ENCODE results near the gene USP2. TPM values are rescaled to one million over a fixed set of nuclear protein-coding genes. Genes with fewer than 3 reads are reported as not detected.

The USP2 gene
- polyA plus RNA-seq, 3 donors: 0.36 TPM; not detected in 2

DNA sequence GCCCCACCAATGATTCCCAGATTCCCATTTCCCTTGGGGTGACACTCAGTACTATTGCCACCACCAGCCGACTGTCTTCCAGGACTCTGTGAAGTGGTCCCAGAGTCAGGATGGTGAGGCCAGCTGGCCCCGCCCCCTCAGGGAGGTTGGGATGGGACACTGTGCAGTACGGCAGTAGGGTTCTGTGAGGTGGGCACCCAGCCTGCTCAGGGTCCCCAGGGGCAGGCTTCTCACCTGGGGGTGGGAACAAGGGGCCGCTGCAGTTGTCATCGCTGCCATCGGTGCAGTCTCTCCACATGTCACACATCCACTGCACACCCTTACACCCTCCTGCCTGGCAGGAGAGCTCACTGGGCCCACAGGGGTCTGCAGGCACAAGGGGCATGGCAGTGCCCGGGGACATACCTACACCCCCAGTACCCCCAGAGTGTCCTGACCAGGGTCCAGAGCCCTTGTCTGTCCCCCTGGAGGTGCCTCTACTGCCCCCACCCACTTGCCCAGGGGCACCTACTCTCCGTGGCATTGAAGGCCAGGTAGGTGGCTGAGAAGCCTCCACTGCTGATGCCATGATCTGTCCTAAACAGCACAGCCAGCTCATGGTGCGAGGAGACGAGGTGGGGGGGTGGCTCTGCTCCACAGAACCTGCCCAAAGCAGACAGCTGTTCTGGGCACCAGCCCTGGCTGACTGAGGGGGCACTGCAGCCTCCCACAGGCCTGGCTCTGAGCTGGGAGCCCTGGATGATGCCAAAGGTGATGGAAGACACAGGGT is 38.9 kb downstream of the USP2 start:
- H3K9me3 Mint-ChIP-seq: peaks cover 0 to 11% (median 7%) of the 10 kb centered on the region in 7 donors
- H3K4me1 Mint-ChIP-seq: peaks cover 20% of the 10 kb centered on the region
- Histone ChIP-seq H3K36me3 (replicated peaks in 1 of 2; ENCODE audit: control insufficient read depth in 1 of 2, insufficient read depth in 2 of 2, low read length in 2 of 2) (no peaks in the 10 kb centered on the region), H3K4me3 (replicated peaks in 1 of 3; ENCODE audit: low read depth in 2 of 3, low read length in 3 of 3) (no peak overlapping the region), H2AFZ (ENCODE audit: insufficient read depth, low read depth, low read length, poor library complexity, severe bottlenecking) (no peak overlapping the region), H3K4me2 (replicated peaks; ENCODE audit: extremely low read depth, low read length, poor library complexity, severe bottlenecking) (no peak overlapping the region), H3K27me3 (ENCODE audit: control insufficient read depth in 2 of 2, insufficient read depth in 2 of 2, low read length in 2 of 2) (peaks cover 24 to 51% of the 10 kb centered on the region in 2 donors), H3K27ac (ENCODE audit: low read depth in 1 of 2, low read length in 2 of 2) (no peak overlapping the region), H3K9ac (ENCODE audit: insufficient read depth, low read length, poor library complexity, severe bottlenecking) (no peak overlapping the region), H3K4me1 (ENCODE audit: control insufficient read depth in 1 of 2, insufficient read depth in 2 of 2, low read length in 2 of 2) (peaks cover 21 to 29% of the 10 kb centered on the region in 2 donors), H4K20me1 (ENCODE audit: insufficient read depth, low read length) (peaks cover 12% of the 10 kb centered on the region), H3K9me3 (replicated peaks in 1 of 2; ENCODE audit: control insufficient read depth in 1 of 2, insufficient read depth in 1 of 2, low read length in 2 of 2) (peaks cover 0 to 16% of the 10 kb centered on the region in 2 donors), H3K79me2 (ENCODE audit: insufficient read depth, low read length) (no peaks in the 10 kb centered on the region)
- DNase-seq: no peak
- peak overlapping the region in 1 of 7 donors; percentile 4 for H3K27ac Mint-ChIP-seq
- intact Hi-C loops (cut with micrococcal nuclease): no loop called here
- WGBS (ENCODE audit: insufficient coverage): 90% methylated on average over 7 of the region's 10 CpGs
- peaks cover 8 to 11% of the 10 kb centered on the region in 2 donors for H3K36me3 Mint-ChIP-seq
- peak overlapping the region in 1 of 2 donors; percentile 63 for H3K4me3 Mint-ChIP-seq
- H3K27me3 Mint-ChIP-seq (ENCODE audit: low read depth in 3 of 3): peaks cover 42 to 69% (median 67%) of the 10 kb centered on the region in 3 donors
- no peak for TF ChIP-seq CTCF (IDR thresholded peaks at IDR 0.05)

- peaks cover 8 to 16% of the 10 kb centered on the region in 2 donors for H3K36me3 Mint-ChIP-seq
- 90% methylated on average over 5 of the region's 7 CpGs for WGBS (ENCODE audit: insufficient coverage)
- DNase-seq: no peak
- Histone ChIP-seq H3K4me1 (ENCODE audit: control insufficient read depth in 1 of 2, insufficient read depth in 2 of 2, low read length in 2 of 2) (peaks cover 21 to 29% of the 10 kb centered on the region in 2 donors), H2AFZ (ENCODE audit: insufficient read depth, low read depth, low read length, poor library complexity, severe bottlenecking) (no peak overlapping the region), H3K4me3 (replicated peaks in 1 of 3; ENCODE audit: low read depth in 2 of 3, low read length in 3 of 3) (no peak overlapping the region), H3K36me3 (replicated peaks in 1 of 2; ENCODE audit: control insufficient read depth in 1 of 2, insufficient read depth in 2 of 2, low read length in 2 of 2) (peaks cover 0 to 3% of the 10 kb centered on the region in 2 donors), H3K27me3 (ENCODE audit: control insufficient read depth in 2 of 2, insufficient read depth in 2 of 2, low read length in 2 of 2) (peaks cover 24 to 51% of the 10 kb centered on the region in 2 donors), H4K20me1 (ENCODE audit: insufficient read depth, low read length) (peaks cover 12% of the 10 kb centered on the region), H3K9me3 (replicated peaks in 1 of 2; ENCODE audit: control insufficient read depth in 1 of 2, insufficient read depth in 1 of 2, low read length in 2 of 2) (peaks cover 0 to 16% of the 10 kb centered on the region in 2 donors), H3K4me2 (replicated peaks; ENCODE audit: extremely low read depth, low read length, poor library complexity, severe bottlenecking) (no peak overlapping the region), H3K27ac (ENCODE audit: low read depth in 1 of 2, low read length in 2 of 2) (no peak overlapping the region), H3K79me2 (ENCODE audit: insufficient read depth, low read length) (peaks cover 2% of the 10 kb centered on the region), H3K9ac (ENCODE audit: insufficient read depth, low read length, poor library complexity, severe bottlenecking) (no peak overlapping the region)
- peaks cover 42 to 68% (median 64%) of the 10 kb centered on the region in 3 donors for H3K27me3 Mint-ChIP-seq (ENCODE audit: low read depth in 3 of 3)
- intact Hi-C loops (cut with micrococcal nuclease): no loop called here
- peak overlapping the region in 1 of 2 donors; percentile 33 for H3K4me3 Mint-ChIP-seq
- H3K27ac Mint-ChIP-seq: no peak overlapping the region
- peaks cover 23% of the 10 kb centered on the region for H3K4me1 Mint-ChIP-seq
- TF ChIP-seq CTCF (IDR thresholded peaks at IDR 0.05): no peak
- peaks cover 0 to 11% (median 7%) of the 10 kb centered on the region in 7 donors for H3K9me3 Mint-ChIP-seq
These were observed 39.5 kb downstream of the USP2 start for GRCh38 chr11:119342023-119342300.

All from CD14-positive monocyte (primary cell).